Peyer's patch (tissue), 4 donors: ENCODE measurements around the gene ESPL1. TPM values are rescaled to one million over a fixed set of nuclear protein-coding genes. Genes with fewer than 3 reads are reported as not detected.

Experiments
- DNase-seq, 3 donors: peaks; one replicate each; pipeline ENCODE4 v3.0.0-alpha.2; 2017 to 2019
- H3K27ac ChIP-seq, 4 donors: fragments of 200-600 bp; sonication (generic); one replicate each; pipeline ENCODE4 v1.5.1; 2016 to 2019
- H3K27me3 ChIP-seq, 2 donors: fragments of 200-600 bp; sonication (generic); one replicate each; pipeline ENCODE4 v1.5.1; 2019
- H3K36me3 ChIP-seq, 3 donors: fragments of 200-600 bp; sonication (generic); one replicate each; pipeline ENCODE4 v1.5.1; 2016 to 2019
- H3K4me1 ChIP-seq, 4 donors: fragments of 200-600 bp; sonication (generic); one replicate each; pipeline ENCODE4 v1.5.1; 2016 to 2019
- H3K4me3 ChIP-seq, 4 donors: fragments of 200-600 bp; sonication (generic); 1 replicate in 3 of 4; 2 replicates in 1 of 4; pipeline ENCODE4 v1.5.1; 2016 to 2019; ENCODE audit warnings: mild to moderate bottlenecking in 1 of 4
- H3K9me3 ChIP-seq, 4 donors: fragments of 200-600 bp; sonication (generic); one replicate each; pipeline ENCODE4 v1.5.1; 2016 to 2019; ENCODE audit warnings: mild to moderate bottlenecking in 1 of 4
- CTCF ChIP-seq, 6 experiments: fragments of 450-650 bp in 4 of 6; fragments of 200-600 bp in 2 of 6; sonication (generic) in 1 of 6; IDR thresholded peaks; one replicate each; pipeline ENCODE4 v1.5.1; 2017 to 2019; ENCODE audit warnings: antibody characterized with exemption in 6 of 6, mild to moderate bottlenecking in 3 of 6, moderate library complexity in 1 of 6
- POLR2A ChIP-seq, 2 donors: fragments of 450-650 bp; IDR thresholded peaks; one replicate each; pipeline ENCODE4 v1.5.1; 2017; ENCODE audit warnings: antibody characterized with exemption in 2 of 2, mild to moderate bottlenecking in 2 of 2, moderate library complexity in 2 of 2
- total RNA-seq, 4 donors: library from RNA; depleted of rRNA; stranded (reverse); fragments of >200 nt; gene quantifications; one replicate each; pipeline ENCODE4 v1.1.0, GENCODE V29; 2016

Gene ESPL1
- total RNA-seq, 4 donors from 2014 or later: 47.0 to 108 (median 87.0) TPM

- no peaks in the 10 kb centered on the region for H3K36me3 ChIP-seq
- peak overlapping the region; percentile 47 to 77 (median 69) for H3K4me3 ChIP-seq
- peaks cover 0 to 64% (median 17%) of the 10 kb centered on the region in 4 donors for H3K4me1 ChIP-seq
- DNase-seq: peak; percentile 74 to 85 (median 84)
- peak overlapping the region; percentile 96 to 99 (median 96) for H3K27ac ChIP-seq
- no peaks in the 10 kb centered on the region for H3K27me3 ChIP-seq
- H3K9me3 ChIP-seq: no peaks in the 10 kb centered on the region
- TF ChIP-seq CTCF (IDR thresholded peaks at IDR 0.05): peak in 2 of 6 experiments; percentile 7 to 13
- TF ChIP-seq POLR2A (IDR thresholded peaks at IDR 0.05): peak in 1 of 2 donors; percentile 44
Observed at GRCh38 chr12:53221203-53222080, 46.7 kb upstream of the ESPL1 start.

- H3K4me3 ChIP-seq: peak overlapping the region; percentile 47 to 77 (median 69)
- no peak for DNase-seq
- TF ChIP-seq POLR2A (IDR thresholded peaks at IDR 0.05): no peak
- H3K27ac ChIP-seq: peak overlapping the region; percentile 96 to 99 (median 96)
- no peaks in the 10 kb centered on the region for H3K36me3 ChIP-seq
- H3K27me3 ChIP-seq: no peaks in the 10 kb centered on the region
- peaks cover 0 to 56% (median 15%) of the 10 kb centered on the region in 4 donors for H3K4me1 ChIP-seq
- H3K9me3 ChIP-seq: no peaks in the 10 kb centered on the region
Observed at GRCh38 chr12:53222170-53222721, 45.9 kb upstream of the ESPL1 start.

DNA sequence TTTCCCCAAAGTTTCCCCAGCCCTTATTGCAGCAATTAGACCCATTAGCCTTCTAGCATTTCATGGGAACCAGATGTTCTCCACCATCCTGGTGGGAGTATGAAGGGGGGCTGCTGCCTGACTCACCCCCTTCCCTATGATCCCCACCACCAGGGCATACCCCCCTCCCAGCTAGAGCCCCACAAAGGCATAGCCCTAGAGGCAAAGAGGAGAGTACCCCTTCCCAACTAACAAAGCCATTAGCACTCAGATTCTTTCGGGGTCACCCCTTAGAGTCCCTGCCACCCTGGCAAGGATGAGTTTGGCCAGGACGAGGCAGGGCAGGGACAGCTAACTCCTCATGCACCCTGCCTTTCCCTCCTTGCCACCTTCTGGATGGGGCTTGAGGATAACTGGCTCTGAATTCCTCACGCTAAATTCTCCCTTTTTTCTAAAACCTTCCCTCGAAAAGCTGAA lies 45.3 kb upstream of the ESPL1 start:
- Histone ChIP-seq H3K27ac (peak overlapping the region; percentile 14 to 99 (median 84)), H3K4me1 (peaks cover 0 to 50% (median 12%) of the 10 kb centered on the region in 4 donors), H3K4me3 (no peak overlapping the region), H3K27me3 (no peaks in the 10 kb centered on the region), H3K9me3 (no peaks in the 10 kb centered on the region), H3K36me3 (no peaks in the 10 kb centered on the region)
- no peak for DNase-seq
- TF ChIP-seq CTCF (IDR thresholded peaks at IDR 0.05) (no peak), POLR2A (IDR thresholded peaks at IDR 0.05) (no peak)

DNA sequence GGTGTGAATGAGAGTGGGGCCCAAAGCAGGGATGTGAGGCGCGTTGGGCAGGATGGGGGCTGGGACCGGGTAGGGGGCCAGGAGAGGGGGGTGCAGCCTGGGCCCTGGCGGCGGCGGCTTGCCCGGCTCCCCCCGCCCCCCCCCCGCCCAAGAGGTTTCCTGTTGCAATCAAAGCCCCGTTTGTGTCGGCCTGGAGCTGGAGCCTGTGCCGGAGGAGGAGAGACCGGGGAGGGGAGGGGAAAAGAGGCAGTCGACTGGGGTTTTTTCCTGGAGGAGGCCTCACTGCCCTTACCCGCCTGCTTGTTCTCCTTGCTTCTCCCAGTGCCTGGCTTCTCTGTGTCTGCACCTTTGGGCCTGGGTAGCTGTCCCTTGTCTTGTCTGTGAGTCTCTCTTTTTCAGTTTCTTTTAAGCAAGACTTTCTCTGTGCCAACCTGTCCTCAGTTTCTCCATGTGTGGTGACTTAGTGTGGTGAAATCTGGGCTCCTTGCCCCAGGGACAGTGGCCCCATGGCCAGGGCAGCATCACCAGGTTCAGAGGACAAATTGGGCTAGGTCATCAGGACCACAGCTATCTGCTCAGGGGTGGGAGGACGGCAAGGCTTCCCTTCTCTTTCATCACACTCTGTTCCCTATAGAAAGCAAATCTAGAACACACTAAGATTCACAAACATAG lies 44.6 kb upstream of the ESPL1 start:
- DNase-seq: no peak
- no peak overlapping the region for H3K4me3 ChIP-seq
- peaks cover 0 to 43% (median 11%) of the 10 kb centered on the region in 4 donors for H3K4me1 ChIP-seq
- H3K27me3 ChIP-seq: no peaks in the 10 kb centered on the region
- no peak for TF ChIP-seq CTCF (IDR thresholded peaks at IDR 0.05)
- no peak for TF ChIP-seq POLR2A (IDR thresholded peaks at IDR 0.05)
- H3K36me3 ChIP-seq: no peaks in the 10 kb centered on the region
- H3K9me3 ChIP-seq: no peaks in the 10 kb centered on the region
- peak overlapping the region; percentile 14 to 99 (median 84) for H3K27ac ChIP-seq

DNA sequence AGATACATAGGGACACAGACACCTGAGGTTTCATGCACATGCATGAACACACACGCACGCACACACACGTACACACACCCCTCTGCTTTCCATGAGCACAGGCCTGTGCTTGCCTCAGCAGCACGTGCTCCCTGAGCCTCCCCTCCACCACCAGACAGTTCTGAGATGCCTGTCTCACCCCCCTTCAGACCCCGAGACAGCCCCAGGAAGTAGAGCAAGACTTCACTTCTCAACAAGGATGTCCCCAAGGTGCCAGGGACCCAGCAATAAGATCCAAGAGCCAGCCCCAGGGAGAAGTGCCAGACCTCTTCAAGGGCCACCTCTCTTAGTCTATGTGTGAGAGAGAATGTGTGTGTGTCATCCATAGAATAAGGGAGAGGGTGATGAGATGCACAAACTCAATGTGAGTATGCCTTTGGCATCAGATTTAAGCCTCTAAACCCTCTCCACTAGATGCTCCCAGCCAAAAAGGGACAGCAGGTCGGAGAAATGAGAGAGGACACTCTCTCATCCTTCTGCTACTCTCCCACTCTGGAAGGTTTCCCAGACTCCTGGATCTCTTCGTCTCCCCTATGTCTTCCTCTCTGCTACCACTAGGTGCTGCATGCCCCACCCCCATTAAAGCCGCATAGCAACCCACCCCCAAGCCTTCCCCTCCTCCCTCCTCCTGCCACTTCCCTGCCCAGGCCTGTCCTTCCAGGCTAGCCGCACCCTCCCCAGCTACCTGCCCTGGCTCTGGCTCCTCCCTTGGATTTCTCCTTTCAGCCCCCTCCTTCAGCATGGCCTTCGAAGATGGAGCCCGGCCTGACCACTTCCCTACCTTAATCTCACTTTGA lies 43.8 kb upstream of the ESPL1 start:
- no peak for DNase-seq
- H3K4me1 ChIP-seq: peaks cover 0 to 39% (median 10%) of the 10 kb centered on the region in 4 donors

More for the DNA sequence above, 43.8 kb upstream of the ESPL1 start:
- H3K36me3 ChIP-seq: no peaks in the 10 kb centered on the region
- H3K4me3 ChIP-seq: no peak overlapping the region
- TF ChIP-seq CTCF (IDR thresholded peaks at IDR 0.05): no peak
- TF ChIP-seq POLR2A (IDR thresholded peaks at IDR 0.05): no peak
- no peaks in the 10 kb centered on the region for H3K9me3 ChIP-seq
- H3K27ac ChIP-seq: peak overlapping the region in 3 of 4 donors; percentile 30 to 97 (median 72)
- H3K27me3 ChIP-seq: no peaks in the 10 kb centered on the region
